Coronary artery (tissue), 2 donors: ENCODE data around the gene EMILIN3.
"Not testable (repeated sequence)": the region's sequence is repeated elsewhere in the genome, so short reads cannot be mapped to it uniquely, and the experiment has no call there.

Experiments used
- DNase-seq: peaks from one replicate; pipeline ENCODE4 v3.0.0-alpha.2; 2017; ENCODE audit warnings: low spot score
- H3K27ac ChIP-seq, 2 donors: fragments of 200-600 bp; sonication (generic); one replicate each; pipeline ENCODE4 v1.5.1; 2016 to 2019
- H3K4me3 ChIP-seq: fragments of 200-600 bp; sonication (generic); 2 replicates; pipeline ENCODE4 v1.5.1; 2016; ENCODE audit warnings: mild to moderate bottlenecking, moderate library complexity
- TF ChIP-seq, protein P1 (sequence below): fragments of 200-600 bp; sonication (generic); IDR thresholded peaks from one replicate; pipeline ENCODE4 v1.5.1; 2019; ENCODE audit warnings: antibody characterized with exemption

EMILIN3 gene

GRCh38 chr20:41317546-41318270 lies 48.9 kb downstream of the EMILIN3 start, which contains the start of gene ZHX3:
Gene ZHX3 (minus strand): TSS chr20:41317731. CDS start chr20:41204916, 112,815 bp downstream.
- H3K27ac ChIP-seq, result peak within 1 kb of the TSS; percentile 95 to 97
- TF ChIP-seq, protein P1, sequence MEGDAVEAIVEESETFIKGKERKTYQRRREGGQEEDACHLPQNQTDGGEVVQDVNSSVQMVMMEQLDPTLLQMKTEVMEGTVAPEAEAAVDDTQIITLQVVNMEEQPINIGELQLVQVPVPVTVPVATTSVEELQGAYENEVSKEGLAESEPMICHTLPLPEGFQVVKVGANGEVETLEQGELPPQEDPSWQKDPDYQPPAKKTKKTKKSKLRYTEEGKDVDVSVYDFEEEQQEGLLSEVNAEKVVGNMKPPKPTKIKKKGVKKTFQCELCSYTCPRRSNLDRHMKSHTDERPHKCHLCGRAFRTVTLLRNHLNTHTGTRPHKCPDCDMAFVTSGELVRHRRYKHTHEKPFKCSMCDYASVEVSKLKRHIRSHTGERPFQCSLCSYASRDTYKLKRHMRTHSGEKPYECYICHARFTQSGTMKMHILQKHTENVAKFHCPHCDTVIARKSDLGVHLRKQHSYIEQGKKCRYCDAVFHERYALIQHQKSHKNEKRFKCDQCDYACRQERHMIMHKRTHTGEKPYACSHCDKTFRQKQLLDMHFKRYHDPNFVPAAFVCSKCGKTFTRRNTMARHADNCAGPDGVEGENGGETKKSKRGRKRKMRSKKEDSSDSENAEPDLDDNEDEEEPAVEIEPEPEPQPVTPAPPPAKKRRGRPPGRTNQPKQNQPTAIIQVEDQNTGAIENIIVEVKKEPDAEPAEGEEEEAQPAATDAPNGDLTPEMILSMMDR, result no peak
- DNase-seq, result peak; percentile 97
- peak within 1 kb of the TSS; percentile 87 for H3K4me3 ChIP-seq

GRCh38 chr20:41316602-41317545 lies 49.7 kb downstream of the EMILIN3 start:
- Histone ChIP-seq H3K4me3 (peak overlapping the region; percentile 87), H3K27ac (peak overlapping the region; percentile 95 to 97)
- peak; percentile 86 for DNase-seq
- TF ChIP-seq, protein P1, result no peak

GRCh38 chr20:41316051-41316450 lies 50.6 kb downstream of the EMILIN3 start:
- peak overlapping the region; percentile 95 to 97 for H3K27ac ChIP-seq
- TF ChIP-seq, protein P1, result no peak
- H3K4me3 ChIP-seq, result peak overlapping the region; percentile 87
- DNase-seq, result no peak

DNA sequence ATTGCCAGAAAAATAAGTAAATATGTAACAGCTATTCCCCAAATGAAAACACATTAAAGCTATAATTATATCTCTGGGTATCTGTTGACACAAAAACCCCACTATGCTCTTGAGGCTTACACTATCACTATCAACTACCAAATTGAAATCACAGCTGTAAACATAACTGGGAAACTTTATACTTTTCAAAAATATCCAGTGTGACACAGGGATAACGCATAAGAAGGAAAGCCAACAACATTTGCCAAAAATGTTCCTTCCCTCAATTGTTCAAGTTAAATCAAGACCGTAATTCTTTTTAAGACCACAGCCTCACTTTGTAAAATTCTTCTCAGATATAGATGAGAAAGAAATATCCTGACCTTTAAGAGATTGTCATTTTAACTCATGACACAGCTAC lies 52.2 kb downstream of the EMILIN3 start:
- H3K27ac ChIP-seq, result peak overlapping the region in 1 of 2 donors; percentile 62
- no peak for DNase-seq
- TF ChIP-seq, protein P1, result no peak
- H3K4me3 ChIP-seq, result no peak overlapping the region

GRCh38 chr20:41312009-41312408 lies 54.6 kb downstream of the EMILIN3 start:
- not testable (repeated sequence) for H3K4me3 ChIP-seq, DNase-seq, H3K27ac ChIP-seq
